GM12874 (cell line): Measurements from ENCODE around the gene ZNF132.

Experiments
- CTCF ChIP-seq: IDR thresholded peaks from 2 replicates; pipeline ENCODE4 v1.5.1; 2011; ENCODE audit warnings: low read depth, mild to moderate bottlenecking, control low read depth, low read length, moderate library complexity; ENCODE audit not compliant: insufficient read depth

The ZNF132 gene

GRCh38 chr19:58398087-58398486 is 41.9 kb downstream of the ZNF132 start:
- TF ChIP-seq CTCF: no peak

- TF ChIP-seq CTCF: no peak
Measured at GRCh38 chr19:58397533-58398037, 42.4 kb downstream of the ZNF132 start.

- TF ChIP-seq CTCF: no peak
Measured at GRCh38 chr19:58396691-58397532, 43.0 kb downstream of the ZNF132 start.

GRCh38 chr19:58395979-58396627 is 43.9 kb downstream of the ZNF132 start:
- no peak for TF ChIP-seq CTCF

- no peak for TF ChIP-seq CTCF
Measured at GRCh38 chr19:58395220-58395978, 44.6 kb downstream of the ZNF132 start, which contains the start of gene RNF225. TSS of gene RNF225 (plus strand) at chr19:58395656. CDS start at chr19:58396090, 434 bp downstream.

- TF ChIP-seq CTCF: no peak
Measured at GRCh38 chr19:58394821-58395219, 45.1 kb downstream of the ZNF132 start.

GRCh38 chr19:58393725-58394033 is 46.3 kb downstream of the ZNF132 start:
- no peak for TF ChIP-seq CTCF
